Stimulated activated CD8-positive, alpha-beta memory T cell treated with anti-CD3 and anti-CD28 coated beads, Interleukin-12 subunit alpha, Interleukin-12 subunit beta, amount 100 ng/mL, for 24 hours (primary cell): ENCODE data around the gene CORO2B.

Experiments
- DNase-seq: peaks from one replicate; pipeline ENCODE4 v3.0.0-alpha.2; 2020; ENCODE audit errors: extremely low read depth

Gene CORO2B

GRCh38 chr15:68769702-68770101 is 190.9 kb downstream of the CORO2B start:
- no peak for DNase-seq

GRCh38 chr15:68770216-68770615 is 191.4 kb downstream of the CORO2B start:
- no peak for DNase-seq

GRCh38 chr15:68773036-68773435 is 194.2 kb downstream of the CORO2B start:
- DNase-seq = no peak

- no peak for DNase-seq
Measured at GRCh38 chr15:68774120-68774519, 195.3 kb downstream of the CORO2B start.

GRCh38 chr15:68774521-68775235 is 195.9 kb downstream of the CORO2B start:
- DNase-seq = no peak

- DNase-seq = no peak
Measured at GRCh38 chr15:68775236-68775577, 196.4 kb downstream of the CORO2B start.

- DNase-seq = no peak
Measured at GRCh38 chr15:68775671-68776476, 197.1 kb downstream of the CORO2B start.

GRCh38 chr15:68776477-68777270 is 197.9 kb downstream of the CORO2B start:
- DNase-seq = no peak
